VCaP (cell line): Measurements from ENCODE around the gene SLC35F2.

Experiments
- H3K27ac ChIP-seq: fragments of 450-650 bp; 2 replicates; pipeline ENCODE4 v1.5.1; 2017
- CTCF ChIP-seq: fragments of 450-650 bp; conservative IDR thresholded peaks from 2 replicates; pipeline ENCODE4 v1.5.1; 2017; ENCODE audit warnings: mild to moderate bottlenecking, moderate library complexity

SLC35F2 gene

DNA sequence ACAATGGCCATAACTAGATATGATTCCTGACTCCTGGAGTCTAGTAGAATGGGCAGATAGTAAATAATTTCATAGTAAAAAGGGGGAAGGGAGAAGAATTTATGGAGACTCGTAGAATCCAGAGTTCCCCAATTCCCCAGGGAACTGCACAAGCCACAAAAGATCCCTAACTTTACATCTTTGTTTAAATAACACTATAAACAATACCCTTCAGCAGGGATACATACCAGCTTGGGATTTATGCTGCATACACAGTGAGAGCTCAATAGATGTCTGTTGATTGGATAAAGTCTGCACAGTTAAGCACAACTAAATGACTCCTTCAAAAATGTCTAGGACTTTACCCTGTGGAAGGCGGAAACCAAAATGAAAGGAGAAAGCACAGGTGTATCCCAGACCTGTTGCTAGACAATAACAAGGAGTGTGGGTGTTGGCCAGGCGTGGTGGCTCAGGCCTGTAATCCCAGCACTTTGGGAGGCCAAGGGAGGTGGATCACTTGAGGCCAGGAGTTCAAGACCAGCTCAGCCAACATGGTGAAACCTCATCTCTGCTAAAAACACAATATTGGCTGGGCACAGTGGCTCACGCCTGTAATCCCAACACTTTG lies 6.8 kb downstream of the SLC35F2 start:
- H3K27ac ChIP-seq = no peak overlapping the region
- TF ChIP-seq CTCF = no peak

DNA sequence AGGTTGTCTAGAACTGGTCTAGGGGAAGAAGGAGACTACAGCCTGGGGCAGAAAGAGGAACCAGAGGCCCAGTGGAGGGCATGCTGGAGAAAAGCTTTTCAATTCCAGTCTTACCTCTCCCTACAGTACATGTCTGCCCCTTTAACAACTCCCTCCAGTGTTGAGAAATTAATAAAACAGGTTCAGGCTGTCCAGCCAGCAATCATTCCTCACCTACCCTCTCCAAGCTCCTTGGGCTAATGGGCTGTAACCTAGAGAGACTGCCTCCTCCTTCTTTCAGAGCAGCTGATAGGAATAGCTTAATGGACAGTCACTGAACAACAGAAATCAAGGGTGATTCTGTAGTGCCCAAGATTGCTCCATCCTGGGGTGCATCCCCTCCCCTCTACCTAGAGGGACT lies 8.8 kb downstream of the SLC35F2 start:
- no peak overlapping the region for H3K27ac ChIP-seq
- TF ChIP-seq CTCF = no peak

DNA sequence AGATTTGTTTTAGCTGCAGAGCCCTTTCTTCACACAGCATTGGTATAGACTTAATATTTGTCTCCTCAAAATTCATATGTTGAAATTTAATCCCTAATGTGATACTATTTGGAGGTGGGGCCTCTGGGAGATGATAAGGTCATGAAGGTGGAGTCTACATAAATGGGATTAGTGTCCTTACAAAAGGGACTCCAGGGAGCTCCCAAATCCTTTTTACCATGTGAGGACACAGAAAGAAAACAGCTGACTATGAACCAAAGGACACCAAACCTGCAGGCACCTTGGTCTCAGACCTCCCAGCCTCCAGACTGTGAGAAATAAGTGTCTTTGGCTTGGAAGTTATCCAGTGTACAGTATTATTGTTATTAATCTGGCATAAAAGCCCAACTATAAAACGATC lies 10.2 kb downstream of the SLC35F2 start:
- TF ChIP-seq CTCF = no peak

GRCh38 chr11:107847184-107847583 lies 11.4 kb downstream of the SLC35F2 start:
- no peak for TF ChIP-seq CTCF
- no peak overlapping the region for H3K27ac ChIP-seq

More for the DNA sequence above, 10.2 kb downstream of the SLC35F2 start:
- no peak overlapping the region for H3K27ac ChIP-seq

DNA sequence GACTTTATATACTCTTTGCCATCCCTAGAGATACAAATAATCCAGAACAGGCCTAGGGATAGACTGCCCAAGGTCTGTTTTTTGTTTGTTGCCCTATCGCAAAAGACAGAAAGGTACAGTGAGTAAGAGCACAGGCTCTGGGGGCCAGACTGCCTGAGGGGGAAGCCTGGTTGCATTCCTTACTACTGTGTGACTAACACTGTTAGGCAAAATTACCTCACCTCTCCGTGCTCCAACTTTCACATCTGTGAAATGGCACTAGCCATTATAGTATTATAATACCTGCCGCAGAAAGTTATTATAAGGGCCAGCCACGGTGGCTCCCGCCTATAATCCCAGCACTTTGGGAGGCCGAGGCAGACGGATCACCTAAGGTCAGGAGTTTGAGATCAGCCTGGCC lies 14.5 kb downstream of the SLC35F2 start:
- H3K27ac ChIP-seq = no peak overlapping the region
- TF ChIP-seq CTCF = no peak

GRCh38 chr11:107842412-107843100 lies 16.0 kb downstream of the SLC35F2 start:
- H3K27ac ChIP-seq = no peak overlapping the region; the same call in 1 of the 2 replicates
- no peak for TF ChIP-seq CTCF

DNA sequence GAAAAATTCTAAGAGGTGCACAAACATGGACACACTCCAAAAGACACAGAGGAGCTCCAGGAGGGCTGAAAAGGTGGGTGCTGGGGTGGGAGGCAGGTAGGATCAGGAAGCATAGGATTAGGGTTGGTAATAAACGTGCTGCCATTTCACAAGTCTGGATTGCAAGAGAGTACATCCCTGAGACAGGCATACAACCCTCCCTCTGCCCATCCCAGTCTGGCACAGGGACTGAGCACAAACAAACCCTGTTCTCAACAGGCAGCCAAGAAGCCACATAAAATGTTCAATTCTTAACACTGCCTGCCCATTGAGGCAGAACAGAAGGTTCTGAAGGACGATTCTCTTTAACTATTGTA lies 18.5 kb downstream of the SLC35F2 start:
- peak overlapping the region; percentile 93 for H3K27ac ChIP-seq
- TF ChIP-seq CTCF = no peak
